HUES64 (cell line): Measurements from ENCODE around the gene PDZD2.

Experiments
- H3K27ac ChIP-seq: 2 replicates; pipeline ENCODE4 v1.7.0; 2013; ENCODE audit warnings: low read depth, low read length, inconsistent platforms
- H3K27me3 ChIP-seq: 2 replicates; pipeline ENCODE4 v1.6.1; 2013; ENCODE audit warnings: mild to moderate bottlenecking, low read length; ENCODE audit not compliant: insufficient read depth
- H3K36me3 ChIP-seq: 2 replicates; pipeline ENCODE4 v1.6.1; 2013; ENCODE audit warnings: mild to moderate bottlenecking, low read length; ENCODE audit not compliant: insufficient read depth
- H3K4me1 ChIP-seq: 2 replicates; pipeline ENCODE4 v1.6.1; 2013; ENCODE audit warnings: mild to moderate bottlenecking, low read length, moderate library complexity; ENCODE audit not compliant: insufficient read depth
- H3K4me3 ChIP-seq: 2 replicates; pipeline ENCODE4 v1.5.1; 2013; ENCODE audit warnings: mild to moderate bottlenecking, low read length, moderate library complexity
- H3K9ac ChIP-seq: 2 replicates; pipeline ENCODE4 v1.6.1; 2013; ENCODE audit warnings: mild to moderate bottlenecking, low read depth, low read length
- H3K9me3 ChIP-seq: 2 replicates; pipeline ENCODE4 v1.6.1; 2013; ENCODE audit warnings: low read depth, low read length; ENCODE audit not compliant: insufficient read depth
- WGBS: fragments of 150-250, 120-280 bp; methylation state at CpG from one replicate; pipeline ENCODE4 v1.1.7; 2013; ENCODE audit warnings: missing lambda C conversion rate; 5-methylcytosine and 5-hydroxymethylcytosine counted together

Gene PDZD2

DNA sequence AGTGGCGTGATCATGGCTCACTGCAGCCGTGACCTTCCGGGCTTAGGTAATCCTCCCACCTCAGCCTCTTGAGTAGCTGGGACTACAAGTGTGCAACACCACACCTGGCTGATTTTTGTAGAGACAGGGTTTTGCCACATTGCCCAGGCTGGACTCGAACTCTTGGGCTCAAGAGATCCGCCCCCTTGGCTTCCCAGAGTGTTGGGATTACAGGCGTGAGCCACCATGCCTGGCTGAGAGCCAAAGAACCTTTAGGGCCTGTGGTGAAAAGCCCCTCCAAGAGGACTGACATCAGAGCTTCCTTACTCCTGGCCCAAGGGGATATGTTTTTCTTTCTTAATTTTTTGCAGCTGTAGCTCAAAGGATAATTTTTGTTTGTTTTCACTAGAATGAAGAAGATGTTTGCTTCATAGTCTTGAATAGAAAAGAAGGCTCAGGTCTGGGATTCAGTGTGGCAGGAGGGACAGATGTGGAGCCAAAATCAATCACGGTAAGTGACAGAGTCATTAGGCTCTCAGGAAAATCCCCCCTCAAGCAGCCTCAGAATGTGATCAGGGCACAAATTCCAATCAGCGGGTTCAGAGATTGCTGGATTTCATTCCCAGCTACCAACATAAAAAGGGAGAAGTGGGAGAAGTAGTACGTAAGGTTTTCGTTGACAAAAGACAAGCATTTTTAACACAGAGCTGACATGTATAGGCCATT, 458.1 kb downstream of the PDZD2 start:
- Histone ChIP-seq H3K4me3 (no peak overlapping the region), H3K4me1 (no peaks in the 10 kb centered on the region), H3K9ac (no peak overlapping the region), H3K27ac (no peak overlapping the region), H3K36me3 (peaks cover 27% of the 10 kb centered on the region), H3K9me3 (no peaks in the 10 kb centered on the region), H3K27me3 (no peaks in the 10 kb centered on the region)
- 91% methylated on average over 9 of the region's 10 CpGs for WGBS

DNA sequence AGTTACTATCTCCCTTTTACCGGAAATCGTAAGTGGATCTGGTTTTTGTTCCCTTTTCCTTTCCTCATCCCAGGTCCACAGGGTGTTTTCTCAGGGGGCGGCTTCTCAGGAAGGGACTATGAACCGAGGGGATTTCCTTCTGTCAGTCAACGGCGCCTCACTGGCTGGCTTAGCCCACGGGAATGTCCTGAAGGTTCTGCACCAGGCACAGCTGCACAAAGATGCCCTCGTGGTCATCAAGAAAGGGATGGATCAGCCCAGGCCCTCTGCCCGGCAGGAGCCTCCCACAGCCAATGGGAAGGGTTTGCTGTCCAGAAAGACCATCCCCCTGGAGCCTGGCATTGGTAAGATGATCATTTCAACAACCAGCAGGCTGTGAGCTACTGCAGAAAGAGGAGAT, 459.4 kb downstream of the PDZD2 start:
- 92% methylated on average over 9 of the region's 9 CpGs for WGBS
- Histone ChIP-seq H3K9ac (no peak overlapping the region), H3K27ac (no peak overlapping the region), H3K27me3 (no peaks in the 10 kb centered on the region), H3K4me3 (no peak overlapping the region), H3K36me3 (peaks cover 39% of the 10 kb centered on the region), H3K9me3 (no peaks in the 10 kb centered on the region), H3K4me1 (no peaks in the 10 kb centered on the region)

- no peaks in the 10 kb centered on the region for H3K4me1 ChIP-seq
- H3K36me3 ChIP-seq, result peaks cover 45% of the 10 kb centered on the region
- no peaks in the 10 kb centered on the region for H3K9me3 ChIP-seq
- no peak overlapping the region for H3K4me3 ChIP-seq
- H3K9ac ChIP-seq, result no peak overlapping the region
- 96% methylated on average over 11 of the region's 11 CpGs for WGBS
- H3K27me3 ChIP-seq, result no peaks in the 10 kb centered on the region
- H3K27ac ChIP-seq, result no peak overlapping the region
Measured at GRCh38 chr5:32098890-32099310, 460.0 kb downstream of the PDZD2 start.

- Histone ChIP-seq H3K36me3 (peaks cover 51% of the 10 kb centered on the region), H3K27ac (no peak overlapping the region), H3K9me3 (no peaks in the 10 kb centered on the region), H3K27me3 (no peaks in the 10 kb centered on the region), H3K4me1 (no peaks in the 10 kb centered on the region), H3K9ac (no peak overlapping the region), H3K4me3 (no peak overlapping the region)
- 91% methylated on average over 9 of the region's 9 CpGs for WGBS
Measured at GRCh38 chr5:32099486-32100035, 460.6 kb downstream of the PDZD2 start.

GRCh38 chr5:32100230-32100629, 461.3 kb downstream of the PDZD2 start:
- H3K36me3 ChIP-seq, result peaks cover 58% of the 10 kb centered on the region
- H3K4me3 ChIP-seq, result no peak overlapping the region
- no peaks in the 10 kb centered on the region for H3K4me1 ChIP-seq
- H3K9ac ChIP-seq, result no peak overlapping the region
- H3K27me3 ChIP-seq, result no peaks in the 10 kb centered on the region
- 90% methylated on average over 6 of the region's 6 CpGs for WGBS
- H3K9me3 ChIP-seq, result no peaks in the 10 kb centered on the region
- no peak overlapping the region for H3K27ac ChIP-seq

DNA sequence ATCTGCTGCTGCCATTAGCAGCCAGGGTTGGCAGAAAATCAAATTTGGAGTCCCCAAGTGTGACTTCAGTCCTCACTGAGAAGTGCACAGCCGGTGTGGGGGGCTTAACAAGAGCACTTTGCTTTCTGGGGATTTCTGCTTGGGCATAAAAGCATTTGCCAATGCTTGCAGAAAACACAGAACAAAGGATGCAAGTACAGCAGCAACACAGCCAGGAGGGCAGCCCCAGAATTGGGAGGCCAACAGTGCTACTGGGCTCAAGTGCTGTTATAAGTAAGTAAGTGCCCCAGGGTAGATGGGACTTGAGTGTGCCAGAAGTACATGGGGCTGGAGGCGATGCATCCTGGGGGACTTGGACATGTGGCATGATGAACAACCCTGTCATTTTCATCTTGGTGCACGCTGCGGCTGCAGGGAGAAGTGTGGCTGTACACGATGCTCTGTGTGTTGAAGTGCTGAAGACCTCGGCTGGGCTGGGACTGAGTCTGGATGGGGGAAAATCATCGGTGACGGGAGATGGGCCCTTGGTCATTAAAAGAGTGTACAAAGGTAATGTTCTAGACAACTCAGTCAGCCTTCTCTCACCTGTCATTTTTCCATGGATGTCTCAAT, 461.9 kb downstream of the PDZD2 start:
- Histone ChIP-seq H3K4me3 (no peak overlapping the region), H3K27me3 (no peaks in the 10 kb centered on the region), H3K9ac (no peak overlapping the region), H3K36me3 (peaks cover 64% of the 10 kb centered on the region), H3K4me1 (no peaks in the 10 kb centered on the region), H3K9me3 (no peaks in the 10 kb centered on the region), H3K27ac (no peak overlapping the region)
- 97% methylated on average over 8 of the region's 8 CpGs for WGBS

GRCh38 chr5:32102254-32102986, 463.5 kb downstream of the PDZD2 start:
- H3K4me1 ChIP-seq, result no peaks in the 10 kb centered on the region
- H3K27ac ChIP-seq, result no peak overlapping the region
- H3K36me3 ChIP-seq, result peaks cover 76% of the 10 kb centered on the region
- no peak overlapping the region for H3K4me3 ChIP-seq
- 94% methylated on average over 12 of the region's 12 CpGs for WGBS
- H3K9ac ChIP-seq, result no peak overlapping the region
- no peaks in the 10 kb centered on the region for H3K27me3 ChIP-seq
- peaks cover 4% of the 10 kb centered on the region; the same call in 1 of the 2 replicates for H3K9me3 ChIP-seq

DNA sequence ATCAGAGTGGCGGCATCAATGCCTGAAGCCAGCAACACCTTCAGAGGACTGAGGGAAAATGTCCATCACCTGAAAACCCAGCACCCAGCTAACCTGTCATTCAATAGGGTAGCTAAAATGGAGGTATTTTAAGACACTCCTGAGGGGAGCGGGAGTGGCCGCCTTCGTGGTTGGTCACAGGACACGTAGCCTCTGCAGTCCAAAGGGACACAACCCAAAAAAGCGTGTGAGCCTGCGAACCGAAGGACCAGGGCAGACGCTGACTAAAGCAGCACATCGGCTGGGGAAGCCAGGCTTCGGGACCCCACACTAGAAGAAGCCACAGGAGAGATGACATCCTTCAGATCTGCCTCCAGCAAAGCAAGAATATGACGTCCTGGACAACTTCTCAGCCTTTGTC, 464.6 kb downstream of the PDZD2 start:
- WGBS, result 96% methylated on average over 12 of the region's 12 CpGs
- Histone ChIP-seq H3K9me3 (peaks cover 4% of the 10 kb centered on the region; the same call in 1 of the 2 replicates), H3K9ac (no peak overlapping the region), H3K4me1 (no peaks in the 10 kb centered on the region), H3K36me3 (peaks cover 87% of the 10 kb centered on the region), H3K27me3 (no peaks in the 10 kb centered on the region), H3K27ac (no peak overlapping the region), H3K4me3 (no peak overlapping the region)

GRCh38 chr5:32107291-32107690, 468.4 kb downstream of the PDZD2 start:
- Histone ChIP-seq H3K27me3 (no peaks in the 10 kb centered on the region), H3K36me3 (peaks cover 97% of the 10 kb centered on the region), H3K9ac (no peak overlapping the region), H3K27ac (no peak overlapping the region), H3K4me3 (no peak overlapping the region), H3K4me1 (no peaks in the 10 kb centered on the region), H3K9me3 (peaks cover 4% of the 10 kb centered on the region; the same call in 1 of the 2 replicates)
- WGBS, result 96% methylated on average over 4 of the region's 4 CpGs

- peaks cover 95% of the 10 kb centered on the region for H3K36me3 ChIP-seq
- H3K4me3 ChIP-seq, result no peak overlapping the region
- no peaks in the 10 kb centered on the region for H3K4me1 ChIP-seq
- H3K27ac ChIP-seq, result no peak overlapping the region
- H3K9me3 ChIP-seq, result peaks cover 4% of the 10 kb centered on the region; the same call in 1 of the 2 replicates
- no peaks in the 10 kb centered on the region for H3K27me3 ChIP-seq
- no peak overlapping the region for H3K9ac ChIP-seq
- 94% methylated on average over 4 of the region's 4 CpGs for WGBS
Measured at GRCh38 chr5:32108167-32108566, 469.2 kb downstream of the PDZD2 start.

DNA sequence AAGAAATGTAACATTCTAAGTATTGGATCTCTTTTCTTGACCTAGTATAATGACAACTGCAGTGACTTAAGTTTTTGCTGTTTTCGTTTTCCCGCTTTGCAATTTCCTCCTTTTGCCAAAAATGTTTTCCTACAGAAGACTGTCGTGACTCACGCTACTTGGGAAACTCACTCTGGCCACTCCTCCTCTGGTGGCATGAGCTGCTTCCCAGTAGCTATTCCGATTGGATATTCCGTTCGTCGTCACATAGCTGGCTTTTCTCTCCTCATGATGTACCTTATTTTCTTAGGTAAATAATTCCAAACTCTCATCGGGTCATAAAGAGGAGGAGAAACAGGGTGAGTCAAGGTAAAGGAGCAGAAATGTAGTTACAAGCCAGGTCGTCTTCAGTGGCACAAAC, 470.3 kb downstream of the PDZD2 start:
- Histone ChIP-seq H3K27me3 (no peaks in the 10 kb centered on the region), H3K9ac (no peak overlapping the region), H3K4me3 (no peak overlapping the region), H3K27ac (no peak overlapping the region), H3K9me3 (peaks cover 4% of the 10 kb centered on the region; the same call in 1 of the 2 replicates), H3K36me3 (peaks cover 95% of the 10 kb centered on the region), H3K4me1 (no peaks in the 10 kb centered on the region)
- WGBS, result 95% methylated on average over 10 of the region's 10 CpGs
